Measurements from ENCODE around the gene PDLIM4.
A peak's percentile ranks its signal among the peaks of the same experiment; 100 is the strongest.

DNA sequence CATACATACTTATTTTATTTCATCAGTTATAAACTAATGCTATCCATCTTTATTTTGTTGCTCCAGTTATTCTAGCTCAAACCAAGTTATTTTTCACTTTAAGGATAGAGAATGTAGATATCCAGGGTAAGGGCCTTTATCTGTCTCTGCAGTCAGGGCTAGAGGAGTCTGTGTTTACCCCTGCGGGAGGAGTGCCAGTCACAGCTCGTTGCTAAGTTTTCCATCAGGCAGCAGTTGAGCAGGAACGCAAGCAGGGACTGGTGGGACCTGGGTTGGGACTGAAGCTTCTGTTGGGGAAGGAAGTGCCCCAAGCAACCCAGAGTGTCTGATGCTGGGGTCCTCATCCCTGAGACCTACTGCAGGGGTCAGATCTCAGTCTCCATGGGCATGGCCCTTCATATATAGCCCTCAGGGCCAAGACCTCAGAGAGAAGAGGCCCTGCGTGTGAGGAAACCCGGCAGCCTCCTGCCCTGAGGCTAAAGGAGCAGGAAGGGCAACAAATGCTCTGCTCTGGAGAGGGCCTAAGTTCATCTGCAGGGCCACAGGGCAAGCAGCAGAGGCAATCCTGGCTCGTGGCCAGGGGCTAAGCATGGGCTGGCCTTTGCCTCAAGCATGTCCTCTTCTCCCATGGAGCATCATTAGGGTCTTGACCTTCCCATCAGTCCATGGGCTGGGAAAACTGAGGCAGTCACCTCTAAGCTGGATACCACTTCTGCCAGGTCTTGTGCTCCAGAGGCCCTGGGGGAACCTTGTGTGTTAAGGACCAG is 43.3 kb downstream of the PDLIM4 start:
- TF ChIP-seq, protein P1, sequence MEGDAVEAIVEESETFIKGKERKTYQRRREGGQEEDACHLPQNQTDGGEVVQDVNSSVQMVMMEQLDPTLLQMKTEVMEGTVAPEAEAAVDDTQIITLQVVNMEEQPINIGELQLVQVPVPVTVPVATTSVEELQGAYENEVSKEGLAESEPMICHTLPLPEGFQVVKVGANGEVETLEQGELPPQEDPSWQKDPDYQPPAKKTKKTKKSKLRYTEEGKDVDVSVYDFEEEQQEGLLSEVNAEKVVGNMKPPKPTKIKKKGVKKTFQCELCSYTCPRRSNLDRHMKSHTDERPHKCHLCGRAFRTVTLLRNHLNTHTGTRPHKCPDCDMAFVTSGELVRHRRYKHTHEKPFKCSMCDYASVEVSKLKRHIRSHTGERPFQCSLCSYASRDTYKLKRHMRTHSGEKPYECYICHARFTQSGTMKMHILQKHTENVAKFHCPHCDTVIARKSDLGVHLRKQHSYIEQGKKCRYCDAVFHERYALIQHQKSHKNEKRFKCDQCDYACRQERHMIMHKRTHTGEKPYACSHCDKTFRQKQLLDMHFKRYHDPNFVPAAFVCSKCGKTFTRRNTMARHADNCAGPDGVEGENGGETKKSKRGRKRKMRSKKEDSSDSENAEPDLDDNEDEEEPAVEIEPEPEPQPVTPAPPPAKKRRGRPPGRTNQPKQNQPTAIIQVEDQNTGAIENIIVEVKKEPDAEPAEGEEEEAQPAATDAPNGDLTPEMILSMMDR (IDR thresholded peaks at IDR 0.05): no peak
- TF ChIP-seq POLR2A (IDR thresholded peaks at IDR 0.05): peak in 1 of 2 donors; percentile 30

All from Peyer's patch (tissue), 4 donors.